ENCODE measurements around the gene AURKA. TPM values are rescaled to one million over a fixed set of nuclear protein-coding genes. Genes with fewer than 3 reads are reported as not detected.

Gene AURKA
- total RNA-seq, 4 donors from 2014 or later, result 1.6 to 11.3 (median 4.6) TPM

GRCh38 chr20:56368351-56369134, 23.5 kb downstream of the AURKA start:
- no peak for TF ChIP-seq POLR2A (IDR thresholded peaks at IDR 0.05)
- TF ChIP-seq CTCF (IDR thresholded peaks at IDR 0.05 in 4 of 5, conservative IDR thresholded peaks at IDR 0.05 in 1 of 5), result no peak
- DNase-seq, result no peak
- ATAC-seq, result no peak
- in situ Hi-C loops (cut with MboI; ENCODE audit: low sequenced_read_pairs in 4 of 4) (no loop called here), intact Hi-C loops (cut with DNase I; ENCODE audit: low total_unique reads) (no loop called here)
- Histone ChIP-seq H3K4me1 (no peaks in the 10 kb centered on the region), H3K36me3 (peaks cover 0 to 24% of the 10 kb centered on the region in 2 donors), H3K9me3 (no peaks in the 10 kb centered on the region), H3K27me3 (no peaks in the 10 kb centered on the region), H3K27ac (no peak overlapping the region), H3K4me3 (no peak overlapping the region)

- H3K4me3 ChIP-seq, result no peak overlapping the region
- intact Hi-C loops (cut with DNase I; ENCODE audit: low total_unique reads) (no loop called here), in situ Hi-C loops (cut with MboI; ENCODE audit: low sequenced_read_pairs in 4 of 4) (no loop called here)
- no peaks in the 10 kb centered on the region for H3K27me3 ChIP-seq
- peaks cover 27 to 29% of the 10 kb centered on the region in 2 donors for H3K4me1 ChIP-seq
- no peak for ATAC-seq
- no peak for DNase-seq
- H3K36me3 ChIP-seq, result peaks cover 0 to 24% of the 10 kb centered on the region in 2 donors
- H3K9me3 ChIP-seq, result no peaks in the 10 kb centered on the region
- H3K27ac ChIP-seq, result no peak overlapping the region
- TF ChIP-seq POLR2A (IDR thresholded peaks at IDR 0.05) (no peak), CTCF (IDR thresholded peaks at IDR 0.05 in 4 of 5, conservative IDR thresholded peaks at IDR 0.05 in 1 of 5) (no peak)
Observed at GRCh38 chr20:56363491-56363890, 28.5 kb downstream of the AURKA start.

GRCh38 chr20:56362833-56363413, 29.1 kb downstream of the AURKA start:
- in situ Hi-C loops (cut with MboI; ENCODE audit: low sequenced_read_pairs in 4 of 4), result no loop called here
- no peaks in the 10 kb centered on the region for H3K27me3 ChIP-seq
- no peaks in the 10 kb centered on the region for H3K9me3 ChIP-seq
- intact Hi-C loops (cut with DNase I; ENCODE audit: low total_unique reads), result no loop called here
- peaks cover 0 to 24% of the 10 kb centered on the region in 2 donors for H3K36me3 ChIP-seq
- no peak for DNase-seq
- ATAC-seq, result no peak
- H3K4me1 ChIP-seq, result peaks cover 27 to 29% of the 10 kb centered on the region in 2 donors
- peak overlapping the region in 2 of 4 donors; percentile 56 to 83 for H3K27ac ChIP-seq
- TF ChIP-seq CTCF (IDR thresholded peaks at IDR 0.05 in 4 of 5, conservative IDR thresholded peaks at IDR 0.05 in 1 of 5), result no peak
- no peak for TF ChIP-seq POLR2A (IDR thresholded peaks at IDR 0.05)
- H3K4me3 ChIP-seq, result no peak overlapping the region

GRCh38 chr20:56361900-56362299, 30.1 kb downstream of the AURKA start:
- H3K4me3 ChIP-seq, result no peak overlapping the region
- in situ Hi-C loops (cut with MboI; ENCODE audit: low sequenced_read_pairs in 4 of 4) (no loop called here), intact Hi-C loops (cut with DNase I; ENCODE audit: low total_unique reads) (no loop called here)
- DNase-seq, result no peak
- H3K9me3 ChIP-seq, result no peaks in the 10 kb centered on the region
- H3K27me3 ChIP-seq, result no peaks in the 10 kb centered on the region
- peaks cover 27 to 29% of the 10 kb centered on the region in 2 donors for H3K4me1 ChIP-seq
- peak overlapping the region in 2 of 4 donors; percentile 56 to 83 for H3K27ac ChIP-seq
- H3K36me3 ChIP-seq, result peaks cover 0 to 19% of the 10 kb centered on the region in 2 donors
- TF ChIP-seq CTCF (IDR thresholded peaks at IDR 0.05 in 4 of 5, conservative IDR thresholded peaks at IDR 0.05 in 1 of 5) (no peak), POLR2A (IDR thresholded peaks at IDR 0.05) (no peak)
- ATAC-seq, result no peak

Measured in gastrocnemius medialis (tissue), 4 donors.